SK-N-SH treated with all-trans-retinoic acid at 6 μM for 48 hours (cell line): ENCODE results near the gene TTC36.

Experiments
- ATAC-seq: fragments of 200-7000 bp; cut with Tn5 transposase; 3 replicates; pipeline ENCODE4 v1.9.1; 2020; ENCODE audit warnings: mild to moderate bottlenecking, moderate library complexity
- ARNTL ChIP-seq: fragments of 450-650 bp; formaldehyde crosslinking; IDR thresholded peaks from 2 replicates; pipeline ENCODE4 v1.5.0; 2020; ENCODE audit warnings: low read depth, mild to moderate bottlenecking, moderate library complexity, borderline replicate concordance
- BACH2 ChIP-seq: fragments of 250-450 bp; sonication (Bioruptor Pico); IDR thresholded peaks from 2 replicates; pipeline ENCODE4 v1.9.0; 2021; ENCODE audit warnings: mild to moderate bottlenecking, borderline replicate concordance
- CSDC2 ChIP-seq: fragments of 250-450 bp; sonication (Bioruptor Pico); IDR thresholded peaks from 2 replicates; pipeline ENCODE4 v1.5.0; 2020; ENCODE audit warnings: mild to moderate bottlenecking, moderate library complexity
- GLIS3 ChIP-seq: fragments of 250-450 bp; sonication (Bioruptor Pico); IDR thresholded peaks from 2 replicates; pipeline ENCODE4 v1.5.0; 2020; ENCODE audit warnings: mild to moderate bottlenecking, moderate library complexity
- ISL1 ChIP-seq: fragments of 250-450 bp; sonication (Bioruptor Pico); IDR thresholded peaks from 2 replicates; pipeline ENCODE4 v2.1.2; 2022; ENCODE audit warnings: mild to moderate bottlenecking, moderate library complexity
- OSR1 ChIP-seq: fragments of 250-450 bp; sonication (Bioruptor Pico); IDR thresholded peaks from 2 replicates; pipeline ENCODE4 v1.8.0; 2022; ENCODE audit warnings: moderate library complexity, mild to moderate bottlenecking, inconsistent platforms
- PPARA ChIP-seq: fragments of 250-450 bp; sonication (Bioruptor Pico); IDR thresholded peaks from 2 replicates; pipeline ENCODE4 v1.5.0; 2020; ENCODE audit warnings: mild to moderate bottlenecking, borderline replicate concordance
- RARB ChIP-seq: fragments of 250-450 bp; sonication (Bioruptor Pico); IDR thresholded peaks from 2 replicates; pipeline ENCODE4 v1.8.0; 2021; ENCODE audit warnings: mild to moderate bottlenecking, moderate library complexity
- SNAI2 ChIP-seq: fragments of 250-450 bp; sonication (Bioruptor Pico); IDR thresholded peaks from 2 replicates; pipeline ENCODE4 v1.5.0; 2020; ENCODE audit warnings: mild to moderate bottlenecking, moderate library complexity
- TCF4 ChIP-seq: fragments of 250-450 bp; sonication (Bioruptor Pico); IDR thresholded peaks from 2 replicates; pipeline ENCODE4 v1.8.0; 2021; ENCODE audit warnings: mild to moderate bottlenecking, moderate library complexity, borderline replicate concordance
- TOX ChIP-seq: fragments of 250-450 bp; sonication (Bioruptor Pico); IDR thresholded peaks from 2 replicates; pipeline ENCODE4 v1.8.0; 2021; ENCODE audit warnings: mild to moderate bottlenecking, moderate library complexity, borderline replicate concordance
- ZFP3 ChIP-seq: fragments of 250-450 bp; sonication (Bioruptor Pico); IDR thresholded peaks from 2 replicates; pipeline ENCODE4 v1.5.0; 2020; ENCODE audit warnings: mild to moderate bottlenecking, moderate library complexity
- ZFP30 ChIP-seq: fragments of 450-650 bp; formaldehyde crosslinking; IDR thresholded peaks from 2 replicates; pipeline ENCODE4 v1.5.0; 2022; ENCODE audit warnings: mild to moderate bottlenecking, moderate library complexity
- ZNF565 ChIP-seq: fragments of 450-650 bp; formaldehyde crosslinking; conservative IDR thresholded peaks from 2 replicates; pipeline ENCODE4 v1.5.0; 2020; ENCODE audit warnings: low read depth, mild to moderate bottlenecking, moderate library complexity
- TF ChIP-seq, protein P1 (sequence below): fragments of 250-450 bp; sonication (Bioruptor Pico); IDR thresholded peaks from 2 replicates; pipeline ENCODE4 v1.5.1; 2021; ENCODE audit warnings: mild to moderate bottlenecking, moderate library complexity
- TF ChIP-seq, protein P2 (sequence below): fragments of 250-450 bp; sonication (Bioruptor Pico); IDR thresholded peaks from 2 replicates; pipeline ENCODE4 v1.5.1; 2020; ENCODE audit warnings: low read depth, mild to moderate bottlenecking, moderate library complexity
- TF ChIP-seq, protein P3 (sequence below): fragments of 250-450 bp; sonication (Bioruptor Pico); IDR thresholded peaks from 2 replicates; pipeline ENCODE4 v1.5.0; 2020; ENCODE audit warnings: mild to moderate bottlenecking, moderate library complexity
- TF ChIP-seq, protein P4 (sequence below): fragments of 250-450 bp; sonication (Bioruptor Pico); IDR thresholded peaks from 2 replicates; pipeline ENCODE4 v1.8.0; 2020; ENCODE audit warnings: mild to moderate bottlenecking, moderate library complexity, borderline replicate concordance
- TF ChIP-seq, protein P5 (sequence below): fragments of 250-450 bp; sonication (Bioruptor Pico); IDR thresholded peaks from 2 replicates; pipeline ENCODE4 v1.8.0; 2021; ENCODE audit warnings: low read depth, mild to moderate bottlenecking, moderate library complexity, borderline replicate concordance

TTC36 gene

DNA sequence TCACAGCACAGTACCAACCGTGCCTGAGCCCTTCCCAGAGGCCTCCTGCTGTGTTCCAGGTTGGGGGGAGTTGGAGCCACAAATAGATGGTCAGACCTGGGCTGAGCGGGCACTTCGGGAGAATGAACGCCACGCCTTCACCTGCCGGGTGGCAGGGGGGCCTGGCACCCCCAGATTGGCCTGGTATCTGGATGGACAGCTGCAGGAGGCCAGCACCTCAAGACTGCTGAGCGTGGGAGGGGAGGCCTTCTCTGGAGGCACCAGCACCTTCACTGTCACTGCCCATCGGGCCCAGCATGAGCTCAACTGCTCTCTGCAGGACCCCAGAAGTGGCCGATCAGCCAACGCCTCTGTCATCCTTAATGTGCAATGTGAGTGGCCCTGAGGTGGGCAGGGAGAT is 4.8 kb downstream of the TTC36 start:
- TF ChIP-seq ZNF565 (CRISPR knock-in tag) (no peak), RARB (CRISPR knock-in tag) (no peak), TOX (CRISPR knock-in tag) (no peak), ARNTL (no peak), PPARA (CRISPR knock-in tag) (no peak), SNAI2 (CRISPR knock-in tag) (no peak), OSR1 (CRISPR knock-in tag) (no peak), ZFP3 (no peak), GLIS3 (CRISPR knock-in tag) (no peak)
- TF ChIP-seq, protein P1, sequence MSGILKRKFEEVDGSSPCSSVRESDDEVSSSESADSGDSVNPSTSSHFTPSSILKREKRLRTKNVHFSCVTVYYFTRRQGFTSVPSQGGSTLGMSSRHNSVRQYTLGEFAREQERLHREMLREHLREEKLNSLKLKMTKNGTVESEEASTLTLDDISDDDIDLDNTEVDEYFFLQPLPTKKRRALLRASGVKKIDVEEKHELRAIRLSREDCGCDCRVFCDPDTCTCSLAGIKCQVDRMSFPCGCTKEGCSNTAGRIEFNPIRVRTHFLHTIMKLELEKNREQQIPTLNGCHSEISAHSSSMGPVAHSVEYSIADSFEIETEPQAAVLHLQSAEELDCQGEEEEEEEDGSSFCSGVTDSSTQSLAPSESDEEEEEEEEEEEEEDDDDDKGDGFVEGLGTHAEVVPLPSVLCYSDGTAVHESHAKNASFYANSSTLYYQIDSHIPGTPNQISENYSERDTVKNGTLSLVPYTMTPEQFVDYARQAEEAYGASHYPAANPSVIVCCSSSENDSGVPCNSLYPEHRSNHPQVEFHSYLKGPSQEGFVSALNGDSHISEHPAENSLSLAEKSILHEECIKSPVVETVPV (CRISPR knock-in tag): no peak
- TF ChIP-seq, protein P2, sequence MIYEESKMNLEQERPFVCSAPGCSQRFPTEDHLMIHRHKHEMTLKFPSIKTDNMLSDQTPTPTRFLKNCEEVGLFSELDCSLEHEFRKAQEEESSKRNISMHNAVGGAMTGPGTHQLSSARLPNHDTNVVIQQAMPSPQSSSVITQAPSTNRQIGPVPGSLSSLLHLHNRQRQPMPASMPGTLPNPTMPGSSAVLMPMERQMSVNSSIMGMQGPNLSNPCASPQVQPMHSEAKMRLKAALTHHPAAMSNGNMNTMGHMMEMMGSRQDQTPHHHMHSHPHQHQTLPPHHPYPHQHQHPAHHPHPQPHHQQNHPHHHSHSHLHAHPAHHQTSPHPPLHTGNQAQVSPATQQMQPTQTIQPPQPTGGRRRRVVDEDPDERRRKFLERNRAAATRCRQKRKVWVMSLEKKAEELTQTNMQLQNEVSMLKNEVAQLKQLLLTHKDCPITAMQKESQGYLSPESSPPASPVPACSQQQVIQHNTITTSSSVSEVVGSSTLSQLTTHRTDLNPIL (CRISPR knock-in tag): no peak
- TF ChIP-seq, protein P3, sequence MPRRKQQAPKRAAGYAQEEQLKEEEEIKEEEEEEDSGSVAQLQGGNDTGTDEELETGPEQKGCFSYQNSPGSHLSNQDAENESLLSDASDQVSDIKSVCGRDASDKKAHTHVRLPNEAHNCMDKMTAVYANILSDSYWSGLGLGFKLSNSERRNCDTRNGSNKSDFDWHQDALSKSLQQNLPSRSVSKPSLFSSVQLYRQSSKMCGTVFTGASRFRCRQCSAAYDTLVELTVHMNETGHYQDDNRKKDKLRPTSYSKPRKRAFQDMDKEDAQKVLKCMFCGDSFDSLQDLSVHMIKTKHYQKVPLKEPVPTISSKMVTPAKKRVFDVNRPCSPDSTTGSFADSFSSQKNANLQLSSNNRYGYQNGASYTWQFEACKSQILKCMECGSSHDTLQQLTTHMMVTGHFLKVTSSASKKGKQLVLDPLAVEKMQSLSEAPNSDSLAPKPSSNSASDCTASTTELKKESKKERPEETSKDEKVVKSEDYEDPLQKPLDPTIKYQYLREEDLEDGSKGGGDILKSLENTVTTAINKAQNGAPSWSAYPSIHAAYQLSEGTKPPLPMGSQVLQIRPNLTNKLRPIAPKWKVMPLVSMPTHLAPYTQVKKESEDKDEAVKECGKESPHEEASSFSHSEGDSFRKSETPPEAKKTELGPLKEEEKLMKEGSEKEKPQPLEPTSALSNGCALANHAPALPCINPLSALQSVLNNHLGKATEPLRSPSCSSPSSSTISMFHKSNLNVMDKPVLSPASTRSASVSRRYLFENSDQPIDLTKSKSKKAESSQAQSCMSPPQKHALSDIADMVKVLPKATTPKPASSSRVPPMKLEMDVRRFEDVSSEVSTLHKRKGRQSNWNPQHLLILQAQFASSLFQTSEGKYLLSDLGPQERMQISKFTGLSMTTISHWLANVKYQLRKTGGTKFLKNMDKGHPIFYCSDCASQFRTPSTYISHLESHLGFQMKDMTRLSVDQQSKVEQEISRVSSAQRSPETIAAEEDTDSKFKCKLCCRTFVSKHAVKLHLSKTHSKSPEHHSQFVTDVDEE: no peak
- TF ChIP-seq, protein P4, sequence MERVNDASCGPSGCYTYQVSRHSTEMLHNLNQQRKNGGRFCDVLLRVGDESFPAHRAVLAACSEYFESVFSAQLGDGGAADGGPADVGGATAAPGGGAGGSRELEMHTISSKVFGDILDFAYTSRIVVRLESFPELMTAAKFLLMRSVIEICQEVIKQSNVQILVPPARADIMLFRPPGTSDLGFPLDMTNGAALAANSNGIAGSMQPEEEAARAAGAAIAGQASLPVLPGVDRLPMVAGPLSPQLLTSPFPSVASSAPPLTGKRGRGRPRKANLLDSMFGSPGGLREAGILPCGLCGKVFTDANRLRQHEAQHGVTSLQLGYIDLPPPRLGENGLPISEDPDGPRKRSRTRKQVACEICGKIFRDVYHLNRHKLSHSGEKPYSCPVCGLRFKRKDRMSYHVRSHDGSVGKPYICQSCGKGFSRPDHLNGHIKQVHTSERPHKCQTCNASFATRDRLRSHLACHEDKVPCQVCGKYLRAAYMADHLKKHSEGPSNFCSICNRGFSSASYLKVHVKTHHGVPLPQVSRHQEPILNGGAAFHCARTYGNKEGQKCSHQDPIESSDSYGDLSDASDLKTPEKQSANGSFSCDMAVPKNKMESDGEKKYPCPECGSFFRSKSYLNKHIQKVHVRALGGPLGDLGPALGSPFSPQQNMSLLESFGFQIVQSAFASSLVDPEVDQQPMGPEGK (CRISPR knock-in tag): no peak
- no peak for ATAC-seq

DNA sequence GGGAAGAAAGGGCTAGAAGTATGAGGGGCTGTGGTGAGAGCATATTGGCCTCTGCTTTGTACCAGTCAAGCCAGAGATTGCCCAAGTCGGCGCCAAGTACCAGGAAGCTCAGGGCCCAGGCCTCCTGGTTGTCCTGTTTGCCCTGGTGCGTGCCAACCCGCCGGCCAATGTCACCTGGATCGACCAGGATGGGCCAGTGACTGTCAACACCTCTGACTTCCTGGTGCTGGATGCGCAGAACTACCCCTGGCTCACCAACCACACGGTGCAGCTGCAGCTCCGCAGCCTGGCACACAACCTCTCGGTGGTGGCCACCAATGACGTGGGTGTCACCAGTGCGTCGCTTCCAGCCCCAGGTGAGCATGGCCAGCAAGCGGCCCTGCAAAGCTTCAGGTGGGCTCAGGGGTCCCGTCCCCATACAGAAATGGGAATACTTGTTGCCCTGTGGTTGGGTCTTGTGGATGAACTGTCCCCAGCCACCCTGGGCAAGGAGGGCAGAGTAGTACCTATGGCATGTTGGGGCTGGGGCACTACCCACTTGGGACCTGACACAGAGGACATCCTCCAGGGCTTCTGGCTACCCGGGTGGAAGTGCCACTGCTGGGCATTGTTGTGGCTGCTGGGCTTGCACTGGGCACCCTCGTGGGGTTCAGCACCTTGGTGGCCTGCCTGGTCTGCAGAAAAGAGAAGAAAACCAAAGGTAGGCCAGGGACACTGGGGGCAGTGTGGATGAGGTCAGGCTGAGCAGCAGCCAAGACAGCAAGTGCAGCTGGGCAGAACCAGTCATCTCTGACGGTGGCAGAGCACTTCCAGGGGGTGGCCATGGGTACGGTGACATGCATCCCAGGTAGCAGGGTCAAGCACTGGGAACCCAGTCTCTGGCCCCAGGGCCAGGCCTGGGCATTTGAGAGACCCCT is 5.8 kb downstream of the TTC36 start:
- no peak for ATAC-seq
- TF ChIP-seq TCF4 (CRISPR knock-in tag) (no peak), GLIS3 (CRISPR knock-in tag) (no peak), ZFP30 (CRISPR knock-in tag) (no peak), BACH2 (CRISPR knock-in tag) (no peak), ISL1 (CRISPR knock-in tag) (no peak), CSDC2 (CRISPR knock-in tag) (no peak), RARB (CRISPR knock-in tag) (no peak), PPARA (CRISPR knock-in tag) (no peak), ZFP3 (no peak), ZNF565 (CRISPR knock-in tag) (no peak), TOX (CRISPR knock-in tag) (no peak)
- TF ChIP-seq, protein P5, sequence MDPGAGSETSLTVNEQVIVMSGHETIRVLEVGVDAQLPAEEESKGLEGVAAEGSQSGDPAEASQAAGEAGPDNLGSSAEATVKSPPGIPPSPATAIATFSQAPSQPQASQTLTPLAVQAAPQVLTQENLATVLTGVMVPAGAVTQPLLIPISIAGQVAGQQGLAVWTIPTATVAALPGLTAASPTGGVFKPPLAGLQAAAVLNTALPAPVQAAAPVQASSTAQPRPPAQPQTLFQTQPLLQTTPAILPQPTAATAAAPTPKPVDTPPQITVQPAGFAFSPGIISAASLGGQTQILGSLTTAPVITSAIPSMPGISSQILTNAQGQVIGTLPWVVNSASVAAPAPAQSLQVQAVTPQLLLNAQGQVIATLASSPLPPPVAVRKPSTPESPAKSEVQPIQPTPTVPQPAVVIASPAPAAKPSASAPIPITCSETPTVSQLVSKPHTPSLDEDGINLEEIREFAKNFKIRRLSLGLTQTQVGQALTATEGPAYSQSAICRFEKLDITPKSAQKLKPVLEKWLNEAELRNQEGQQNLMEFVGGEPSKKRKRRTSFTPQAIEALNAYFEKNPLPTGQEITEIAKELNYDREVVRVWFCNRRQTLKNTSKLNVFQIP: no peak
- TF ChIP-seq, protein P4 (CRISPR knock-in tag): no peak
- TF ChIP-seq, protein P2 (CRISPR knock-in tag): no peak
- TF ChIP-seq, all 23 proteins: peak for 0
